Amniotic epithelial cell (primary cell): ENCODE measurements around the gene PHC2.

Source experiments
- DNase-seq: peaks from one replicate; pipeline ENCODE4 v3.0.0-alpha.2; 2010; ENCODE audit warnings: low read depth

PHC2 gene

GRCh38 chr1:33454646-33455282, 23.9 kb upstream of the PHC2 start:
- DNase-seq: peak; percentile 59

DNA sequence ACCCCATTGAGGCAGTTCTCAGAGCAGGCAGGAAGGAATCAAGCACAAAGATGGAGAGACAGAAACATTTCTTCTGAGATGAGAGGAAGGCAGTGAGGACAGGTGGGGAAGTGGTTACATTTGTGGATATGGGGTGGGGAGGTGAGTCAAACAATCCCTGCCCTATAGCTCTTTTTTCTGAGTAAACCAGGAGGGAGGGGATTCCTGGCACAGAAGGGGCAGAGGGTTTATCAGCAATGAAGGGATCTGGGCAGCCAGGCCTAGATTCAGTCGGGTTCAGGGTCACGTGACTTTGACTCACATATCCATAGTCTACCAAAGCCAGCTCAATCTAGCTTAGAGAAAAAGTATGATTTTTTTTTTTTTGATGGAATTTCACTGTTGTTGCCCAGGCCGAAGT, 15.7 kb upstream of the PHC2 start:
- DNase-seq: no peak

- DNase-seq: no peak
Observed at GRCh38 chr1:33445108-33445507, 14.2 kb upstream of the PHC2 start.

DNA sequence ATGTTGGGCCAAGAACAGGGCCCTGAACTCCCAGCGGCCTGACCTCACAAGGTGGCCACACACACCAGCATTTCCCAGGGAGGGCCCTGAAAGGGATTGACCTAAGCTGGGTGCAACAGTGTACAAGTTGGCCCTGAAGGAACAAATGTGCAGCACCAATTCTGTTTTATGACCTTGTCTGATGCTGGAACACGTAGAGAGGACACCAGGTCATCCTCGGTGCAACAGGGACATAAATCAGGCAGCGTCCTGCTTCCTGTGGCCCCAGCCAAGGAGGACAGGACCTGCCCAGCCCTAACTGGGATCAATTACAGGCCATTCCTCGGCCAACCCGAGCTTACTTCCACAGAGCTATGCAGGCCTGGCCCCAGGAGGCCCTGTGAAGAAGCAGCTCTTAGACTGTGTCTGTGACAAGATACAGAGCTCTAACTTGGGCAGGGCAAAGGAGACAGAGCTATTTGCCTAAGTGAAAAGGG, 12.8 kb upstream of the PHC2 start:
- no peak for DNase-seq

DNA sequence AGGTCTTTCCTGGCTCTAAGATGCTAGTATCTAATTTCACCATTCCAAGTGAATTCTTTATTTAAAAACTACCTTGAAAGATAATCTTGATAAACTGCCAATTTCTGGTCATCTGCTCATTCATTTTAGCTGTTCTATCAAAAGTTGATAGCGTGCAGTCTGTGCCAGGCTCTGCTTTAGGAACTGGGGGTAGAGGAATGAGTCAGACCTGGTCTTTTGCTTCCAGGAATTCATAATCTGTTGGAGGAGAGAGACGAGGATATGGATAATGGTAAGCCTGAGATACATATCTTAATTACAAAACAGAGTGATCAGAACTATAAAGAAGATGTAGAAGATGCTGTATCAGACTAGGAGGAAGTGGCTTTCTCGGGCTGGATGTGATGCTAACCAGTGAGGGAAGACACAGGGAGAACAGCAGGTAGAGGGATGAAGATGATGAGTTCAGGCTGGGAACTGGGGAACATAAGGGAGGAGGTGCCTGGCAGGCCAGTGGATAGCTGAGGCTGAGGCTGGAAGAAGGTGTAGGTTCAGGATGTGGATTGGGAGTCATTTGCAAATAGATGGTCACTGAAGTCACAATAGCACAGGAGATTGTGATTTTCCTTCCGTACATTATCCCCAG, 12.3 kb upstream of the PHC2 start:
- DNase-seq: peak; percentile 80

DNA sequence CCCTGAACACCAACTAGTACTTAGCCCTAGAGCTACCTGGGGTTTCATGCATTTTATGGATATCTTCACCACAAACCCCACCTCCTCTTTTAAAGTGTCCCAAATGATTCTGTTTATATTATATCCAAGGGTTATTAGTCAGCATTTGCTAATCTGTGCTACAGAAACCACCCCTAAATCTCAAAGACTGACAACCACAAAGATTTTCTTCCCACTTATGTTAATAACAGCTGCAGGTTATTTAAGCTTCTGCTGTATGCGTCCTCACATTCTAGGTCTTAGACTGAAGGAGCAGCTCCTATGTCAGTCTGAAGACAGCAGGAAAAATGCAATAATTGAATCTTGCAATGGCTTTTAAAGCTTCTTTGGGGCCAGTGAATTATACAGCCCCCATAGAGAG, 11.2 kb upstream of the PHC2 start:
- DNase-seq: peak; percentile 84

DNA sequence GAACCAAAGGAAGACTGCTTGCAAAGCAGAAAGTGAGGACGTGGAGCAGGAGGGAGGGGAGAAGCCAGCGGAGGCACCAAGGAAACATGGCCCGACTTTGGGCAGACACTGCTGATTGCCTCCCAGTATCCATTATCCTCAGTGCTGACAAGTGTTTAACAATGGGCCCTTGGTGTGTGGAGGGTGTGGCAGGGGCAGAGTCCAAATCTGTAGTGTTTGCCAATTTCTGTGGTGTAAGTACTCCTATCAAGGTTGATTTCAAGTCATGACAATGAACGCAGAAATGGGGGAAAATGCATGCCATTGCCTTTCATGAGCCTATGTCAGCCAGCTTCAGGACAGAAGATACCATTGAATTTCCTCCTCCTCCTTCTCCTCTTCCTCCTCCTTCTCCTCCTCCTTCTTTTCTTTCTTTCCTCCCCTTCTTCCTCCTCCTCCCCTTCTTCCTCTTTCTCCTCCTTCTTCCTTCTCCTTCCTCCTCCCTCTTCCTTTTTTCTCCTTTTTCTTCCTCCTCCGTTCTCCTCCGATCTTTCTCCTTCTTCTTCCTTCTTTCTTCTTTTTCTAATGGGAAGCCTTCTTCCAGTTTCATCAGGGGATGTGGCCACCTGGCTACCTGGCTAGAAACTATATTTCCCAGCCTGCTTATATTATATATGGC, 10.3 kb upstream of the PHC2 start:
- DNase-seq: no peak

GRCh38 chr1:33439662-33440061, 8.8 kb upstream of the PHC2 start:
- DNase-seq: no peak

DNA sequence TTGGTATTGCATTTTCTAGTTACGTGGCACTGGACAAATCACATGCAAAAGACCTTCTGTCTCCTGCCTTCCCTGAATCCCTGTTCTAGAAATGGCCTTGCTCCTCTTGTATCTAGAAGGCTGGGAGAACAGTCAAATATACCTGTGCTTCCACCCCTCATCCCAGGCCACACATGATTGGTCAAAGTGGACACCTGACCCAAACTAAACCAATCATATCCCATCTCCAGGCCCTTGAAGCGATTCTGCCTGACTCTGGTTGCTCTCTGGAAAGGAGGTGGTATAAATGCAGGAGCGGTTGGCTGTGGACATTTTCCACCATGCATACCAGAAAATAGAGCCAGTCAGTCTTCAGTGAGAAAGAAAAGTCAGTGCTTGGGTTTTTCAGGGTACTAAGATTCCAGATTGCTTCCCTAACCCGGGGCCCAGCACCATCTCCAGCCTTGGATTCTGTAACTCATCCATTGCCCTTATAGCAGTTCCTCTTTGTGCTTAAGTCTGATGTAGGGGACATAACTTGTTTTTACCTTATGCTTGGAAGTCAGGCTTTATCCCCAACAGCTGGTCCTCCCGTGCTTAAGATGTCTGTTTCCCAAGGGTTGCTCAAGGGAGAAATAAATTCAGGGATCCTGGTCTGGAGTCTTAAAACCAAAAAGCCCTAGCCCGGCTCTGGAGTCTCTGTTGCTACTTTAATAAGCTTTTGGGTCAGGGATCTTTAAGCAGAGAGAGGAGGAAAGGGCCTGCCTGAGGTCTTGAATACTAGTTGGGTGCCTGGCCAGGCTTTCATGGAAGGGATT, 7.7 kb upstream of the PHC2 start:
- no peak for DNase-seq

DNA sequence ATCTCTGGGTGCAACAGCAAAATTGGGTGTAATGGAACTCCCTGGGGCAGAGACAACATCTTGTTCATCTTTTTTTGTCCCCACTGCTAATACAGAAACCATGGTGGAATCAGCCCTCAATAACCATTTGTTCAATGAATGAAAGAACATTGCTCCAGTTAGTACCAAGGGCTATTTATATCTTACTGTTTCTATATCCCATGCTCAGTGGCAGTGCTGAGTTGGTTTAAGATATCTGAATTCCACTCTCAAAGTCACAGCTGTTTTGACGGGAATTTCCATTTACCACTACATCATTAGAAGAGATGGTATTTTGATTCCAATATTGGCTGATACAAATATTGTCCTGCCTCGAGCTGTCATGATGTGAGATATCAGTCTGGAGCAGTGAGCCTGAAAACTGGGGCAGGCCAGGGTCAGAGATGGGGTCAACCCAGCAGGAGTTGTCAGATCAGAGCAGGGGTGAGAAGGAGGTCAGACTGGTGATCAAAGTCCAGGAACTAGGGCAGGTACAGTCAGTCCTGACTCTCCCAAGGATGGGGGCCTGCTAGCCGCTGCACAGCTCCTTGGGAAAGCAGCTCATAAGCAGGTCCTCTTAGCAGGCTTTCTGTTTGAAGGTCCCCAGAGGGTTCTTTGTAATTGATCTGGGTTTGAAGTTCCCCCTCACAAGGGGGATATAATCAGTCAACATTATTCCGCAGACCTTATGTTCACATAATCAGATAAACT, 5.8 kb upstream of the PHC2 start:
- DNase-seq: no peak

- peak; percentile 73 for DNase-seq
Observed at GRCh38 chr1:33435096-33435820, 4.4 kb upstream of the PHC2 start.

DNA sequence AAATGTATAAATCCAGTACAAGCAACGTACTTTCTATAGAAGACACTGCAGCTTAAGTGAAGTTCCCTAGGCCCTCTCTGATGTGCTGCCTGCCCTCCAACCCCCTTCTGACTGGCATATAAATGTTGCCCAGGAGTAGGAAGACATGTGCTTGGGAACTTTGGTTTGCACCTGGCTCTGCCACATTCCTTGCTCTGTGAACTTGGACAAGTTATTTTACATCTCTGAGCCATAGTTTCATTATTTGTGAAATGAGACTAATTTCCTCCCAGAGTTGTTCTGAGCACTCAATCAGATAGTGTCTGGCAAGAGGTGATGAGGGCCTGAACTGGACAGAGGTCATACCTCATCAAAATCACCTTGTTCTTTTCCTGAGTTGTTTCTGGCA, 3.5 kb upstream of the PHC2 start:
- DNase-seq: no peak

DNA sequence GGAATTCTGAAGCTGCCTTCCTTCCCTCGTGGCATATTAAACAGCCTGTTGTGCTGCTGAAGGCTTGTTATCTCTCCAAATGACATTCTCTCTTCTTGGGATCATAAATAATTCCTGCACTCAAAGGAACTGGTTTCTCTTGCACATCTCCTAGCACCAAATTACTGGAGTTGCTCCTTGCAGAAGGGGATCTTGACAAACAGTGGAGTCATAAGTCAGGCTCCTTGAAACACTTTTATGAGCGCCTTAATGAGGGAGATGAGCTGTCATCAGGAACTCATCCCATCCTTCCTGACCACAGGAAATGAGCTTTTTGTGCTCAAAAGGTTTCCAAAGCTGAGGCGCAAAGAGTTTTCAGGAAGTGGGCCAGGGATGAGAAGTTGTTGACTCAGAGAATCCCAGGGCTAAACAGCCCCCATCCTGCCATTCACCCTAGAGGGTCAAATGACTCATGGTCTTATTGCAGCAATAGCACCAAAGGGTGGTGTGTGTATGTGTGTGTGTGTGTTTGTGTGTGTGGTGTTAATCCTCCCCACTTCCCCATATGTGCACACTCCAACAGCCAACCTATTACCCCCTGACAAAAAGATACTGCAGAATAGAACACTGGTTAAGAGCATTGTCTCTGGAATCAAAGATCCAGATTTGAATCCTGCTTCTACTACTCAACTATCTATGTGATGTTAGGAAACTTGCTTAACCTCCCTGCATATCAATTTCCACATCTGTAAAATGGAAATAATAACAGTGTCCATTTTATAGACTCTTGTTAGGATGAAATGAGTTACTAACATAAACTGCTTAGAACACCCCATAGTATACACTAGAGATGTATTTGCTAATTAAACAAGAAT, 2.8 kb upstream of the PHC2 start:
- DNase-seq: peak; percentile 100

DNA sequence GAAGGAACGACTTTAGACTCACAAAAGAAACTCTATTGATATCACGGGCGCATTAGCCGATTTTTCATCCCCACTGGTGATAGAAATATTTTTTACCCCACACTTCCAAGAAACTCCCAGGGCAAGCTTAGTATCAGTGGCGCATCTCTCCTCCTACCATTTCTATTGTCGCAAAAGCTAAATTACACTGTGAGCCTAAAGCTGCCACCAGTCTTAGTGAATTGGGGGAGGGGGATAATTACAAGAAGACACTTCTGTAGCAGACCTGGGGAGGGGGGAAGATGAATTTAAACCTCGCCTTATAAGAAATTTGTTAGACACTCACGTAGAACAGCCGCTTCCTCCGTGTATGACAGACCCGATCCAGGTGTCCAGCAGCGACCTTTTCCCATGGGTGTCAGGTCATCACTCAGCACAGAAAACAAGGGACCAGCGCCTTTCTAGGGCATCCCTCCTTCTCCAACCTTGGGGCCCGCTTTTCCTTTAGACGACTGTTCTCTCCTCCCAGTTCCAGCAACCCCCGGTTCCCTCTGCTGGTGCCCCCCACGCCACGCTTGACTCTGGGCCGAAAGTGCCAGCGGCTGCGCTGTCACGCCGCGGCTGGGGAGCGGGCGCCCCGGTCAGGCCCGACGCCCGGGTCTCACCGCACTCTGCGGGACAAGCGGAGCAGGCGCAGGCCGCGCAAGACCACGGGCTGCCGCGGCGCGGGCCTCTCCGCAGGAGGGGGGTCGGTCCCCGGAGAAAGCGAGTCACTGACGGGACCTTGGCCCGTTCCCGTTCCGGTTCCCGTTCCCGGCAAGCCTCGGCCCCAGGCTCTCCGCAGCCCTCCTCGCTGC, 821 bp downstream of the PHC2 start:
- DNase-seq: no peak

DNA sequence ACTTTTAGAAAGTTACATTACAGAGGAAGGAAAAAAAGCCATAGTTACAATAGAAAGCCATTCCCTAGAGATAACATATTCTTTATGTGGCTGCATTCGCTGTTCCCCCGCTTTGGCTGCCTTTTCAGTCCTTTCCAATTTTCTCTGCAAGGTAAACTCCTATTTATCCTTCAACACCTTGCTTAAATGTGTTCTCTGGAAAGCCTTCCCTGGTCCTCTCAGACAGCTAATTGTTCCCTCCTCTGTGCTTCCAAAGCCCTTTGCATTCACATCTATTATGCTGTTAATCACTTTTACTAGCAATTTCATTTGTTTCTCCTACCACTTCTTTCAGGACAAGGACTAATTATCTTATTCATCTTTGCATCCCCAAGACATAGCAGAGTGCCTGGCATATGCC, 1.6 kb downstream of the PHC2 start:
- no peak for DNase-seq

DNA sequence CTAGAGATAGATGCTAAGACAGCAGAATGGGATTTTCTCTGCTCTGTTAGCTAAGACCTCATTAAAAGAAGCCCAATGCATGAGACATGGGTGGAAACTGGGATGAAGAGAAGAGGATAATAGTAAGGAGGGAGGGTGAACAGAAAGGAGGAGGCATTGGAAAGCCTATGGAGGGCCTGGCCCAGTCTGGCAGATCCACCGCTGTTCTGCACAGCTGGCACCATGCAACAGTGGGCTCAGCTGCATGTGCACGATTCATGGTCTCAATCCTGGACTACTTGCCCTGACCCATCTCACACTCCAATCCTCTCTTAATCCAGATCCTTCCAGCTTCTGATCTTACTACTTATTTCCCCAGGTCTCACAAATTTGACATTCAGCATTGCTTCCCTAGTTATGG, 2.2 kb downstream of the PHC2 start:
- no peak for DNase-seq

DNA sequence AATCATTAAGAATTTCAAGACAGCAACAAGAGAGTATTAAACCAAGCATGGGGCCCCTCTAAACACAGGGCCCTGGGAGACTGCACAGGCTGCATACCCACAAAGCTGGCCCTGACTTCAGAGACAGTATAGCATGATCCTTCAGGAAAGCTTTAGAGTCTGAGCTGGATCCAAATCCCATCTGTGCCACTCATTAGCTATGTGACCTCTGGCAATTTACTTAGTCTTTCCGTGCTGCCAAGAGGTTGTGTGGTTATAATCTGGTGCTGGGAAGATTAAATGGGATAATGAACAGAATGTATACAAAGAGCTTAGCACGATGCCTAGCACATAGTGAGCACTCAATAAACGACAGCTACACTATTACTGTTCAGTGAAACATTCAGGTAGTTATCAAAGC, 4.0 kb downstream of the PHC2 start:
- DNase-seq: no peak

GRCh38 chr1:33425900-33426299, 5.0 kb downstream of the PHC2 start:
- no peak for DNase-seq

GRCh38 chr1:33424610-33425009, 6.3 kb downstream of the PHC2 start:
- peak; percentile 65 for DNase-seq

- DNase-seq: peak; percentile 59
Observed at GRCh38 chr1:33424205-33424604, 6.7 kb downstream of the PHC2 start.
